DOHH2 (cell line): ENCODE results near the gene ADGRB2.

Experiments
- CTCF ChIP-seq: fragments of 200-600 bp; sonication (generic); IDR thresholded peaks from one replicate; pipeline ENCODE4 v1.5.1; 2014; ENCODE audit warnings: antibody characterized with exemption, mild to moderate bottlenecking, low read depth, low read length; ENCODE audit not compliant: poor library complexity, severe bottlenecking
- EZH2phosphoT487 ChIP-seq: fragments of 200-600 bp; sonication (generic); IDR thresholded peaks from 2 replicates; pipeline ENCODE4 v1.6.1; 2017; ENCODE audit warnings: borderline replicate concordance, mild to moderate bottlenecking, antibody characterized with exemption, low read length, moderate library complexity, mixed read lengths

- TF ChIP-seq CTCF = no peak
- no peak for TF ChIP-seq EZH2phosphoT487
Observed at GRCh38 chr1:31725777-31726535, 38.2 kb downstream of the ADGRB2 start.
